Left renal pelvis (tissue), 4 donors: ENCODE measurements around the gene TNPO3. TPM values are rescaled to one million over a fixed set of nuclear protein-coding genes. Genes with fewer than 3 reads are reported as not detected.
"Not testable (repeated sequence)": the region's sequence is repeated elsewhere in the genome, so short reads cannot be mapped to it uniquely, and the experiment has no call there.

Experiments used
- DNase-seq, 4 donors: peaks; one replicate each; pipeline ENCODE4 v3.0.0-alpha.2; 2013; ENCODE audit warnings: low read depth in 4 of 4, low spot score in 3 of 4
- polyA plus RNA-seq, 4 donors: library from polyadenylated mRNA; unstranded; fragments of 120-200 nt; gene quantifications; one replicate each; pipeline ENCODE4 v1.2.1, GENCODE V29; 2013; ENCODE audit not compliant: insufficient read length in 4 of 4

TNPO3 gene
- polyA plus RNA-seq, 4 donors = 28.3 to 51.7 (median 42.8) TPM

- no peak for DNase-seq
Observed at GRCh38 chr7:129072479-129073011, 17.6 kb upstream of the TNPO3 start.

- DNase-seq = no peak
Observed at GRCh38 chr7:129069021-129069420, 14.1 kb upstream of the TNPO3 start.

- DNase-seq = no peak
Observed at GRCh38 chr7:129067943-129068548, 13.1 kb upstream of the TNPO3 start.

GRCh38 chr7:129067132-129067561 lies 12.2 kb upstream of the TNPO3 start:
- DNase-seq = not testable (repeated sequence)

- DNase-seq = no peak
Observed at GRCh38 chr7:129066290-129067131, 11.6 kb upstream of the TNPO3 start.

GRCh38 chr7:129055861-129056464 lies 1.1 kb upstream of the TNPO3 start:
- DNase-seq = no peak

- no peak for DNase-seq
Observed at GRCh38 chr7:129055294-129055816, 444 bp upstream of the TNPO3 start.

- DNase-seq = peak in 1 of 4 donors; percentile 27
Observed at GRCh38 chr7:129053938-129054437, 923 bp downstream of the TNPO3 start.

- DNase-seq = no peak
Observed at GRCh38 chr7:129052441-129052840, 2.5 kb downstream of the TNPO3 start.

- not testable (repeated sequence) for DNase-seq
Observed at GRCh38 chr7:129051459-129051858, 3.5 kb downstream of the TNPO3 start.

GRCh38 chr7:129047761-129048160 lies 7.2 kb downstream of the TNPO3 start:
- DNase-seq = no peak

GRCh38 chr7:129045682-129046081 lies 9.2 kb downstream of the TNPO3 start:
- no peak for DNase-seq

GRCh38 chr7:129043012-129043411 lies 11.9 kb downstream of the TNPO3 start:
- no peak for DNase-seq

GRCh38 chr7:129041142-129042085 lies 13.5 kb downstream of the TNPO3 start:
- no peak for DNase-seq

- not testable (repeated sequence) for DNase-seq
Observed at GRCh38 chr7:129038468-129038867, 16.4 kb downstream of the TNPO3 start.

GRCh38 chr7:129037585-129037984 lies 17.3 kb downstream of the TNPO3 start:
- DNase-seq = no peak

- DNase-seq = no peak
Observed at GRCh38 chr7:129032017-129032416, 22.9 kb downstream of the TNPO3 start.

GRCh38 chr7:129030440-129030839 lies 24.5 kb downstream of the TNPO3 start:
- no peak for DNase-seq

GRCh38 chr7:129024125-129024524 lies 30.8 kb downstream of the TNPO3 start:
- no peak for DNase-seq

GRCh38 chr7:129021656-129022055 lies 33.3 kb downstream of the TNPO3 start:
- DNase-seq = no peak
